Measurements from ENCODE around the gene BROX.
"Not testable (repeated sequence)": the region's sequence is repeated elsewhere in the genome, so short reads cannot be mapped to it uniquely, and the experiment has no call there.

The BROX gene

GRCh38 chr1:222734740-222735139 is 22.4 kb downstream of the BROX start:
- no peak overlapping the region for H3K27ac ChIP-seq
- TF ChIP-seq CTCF (conservative IDR thresholded peaks at IDR 0.05): no peak
- TF ChIP-seq ZFX (IDR thresholded peaks at IDR 0.05): no peak

- TF ChIP-seq CTCF (conservative IDR thresholded peaks at IDR 0.05) (no peak), ZFX (IDR thresholded peaks at IDR 0.05) (no peak)
- H3K27ac ChIP-seq: peak overlapping the region; percentile 67
These were observed 24.1 kb downstream of the BROX start for GRCh38 chr1:222736470-222736869.

GRCh38 chr1:222736972-222737371 is 24.6 kb downstream of the BROX start, which contains the start of gene FAM177B:
FAM177B (plus strand) TSS chr1:222737202; CDS start chr1:222746546, 9,344 bp downstream.
- H3K27ac ChIP-seq: peak within 1 kb of the TSS; percentile 70
- no peak for TF ChIP-seq ZFX (IDR thresholded peaks at IDR 0.05)

DNA sequence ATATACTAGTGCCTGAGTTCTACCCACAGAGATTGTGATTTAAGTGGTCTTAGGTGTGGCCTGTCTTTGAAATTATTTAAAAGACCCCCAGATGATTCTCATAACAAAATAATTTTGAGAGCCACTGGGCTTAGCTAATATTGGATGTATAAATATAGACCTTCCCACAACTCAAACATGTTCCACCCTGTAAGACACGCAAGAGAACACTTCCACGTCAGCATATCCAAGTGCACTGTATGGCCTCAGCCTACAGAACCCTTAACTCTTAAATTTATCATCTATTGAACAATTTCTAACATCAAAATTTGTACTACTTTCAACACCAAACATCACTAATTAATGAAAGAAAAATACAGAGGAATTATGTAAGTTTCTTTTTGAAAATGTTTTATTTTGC is 27.1 kb downstream of the BROX start:
- no peak overlapping the region for H3K27ac ChIP-seq
- TF ChIP-seq ZFX (IDR thresholded peaks at IDR 0.05) (no peak), CTCF (conservative IDR thresholded peaks at IDR 0.05) (no peak)

DNA sequence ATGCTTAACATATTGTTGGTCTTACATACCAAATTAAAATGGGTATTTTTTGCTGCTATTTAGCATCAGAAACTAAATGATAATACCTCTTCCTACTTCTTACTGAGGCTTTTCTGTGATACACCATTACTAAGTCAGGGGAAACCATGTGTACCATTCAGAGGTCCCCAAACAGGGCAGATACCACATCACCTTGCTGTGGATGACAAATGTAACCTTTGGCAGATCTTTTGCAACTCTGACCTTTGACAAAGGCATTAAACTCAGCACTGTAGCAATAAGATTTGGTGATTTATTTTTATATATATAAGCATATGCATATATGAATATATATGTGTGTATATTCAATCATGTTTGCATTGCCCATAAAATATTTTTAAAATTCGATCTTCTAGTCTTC is 27.6 kb downstream of the BROX start:
- no peak overlapping the region for H3K27ac ChIP-seq
- TF ChIP-seq CTCF (conservative IDR thresholded peaks at IDR 0.05) (no peak), ZFX (IDR thresholded peaks at IDR 0.05) (no peak)

DNA sequence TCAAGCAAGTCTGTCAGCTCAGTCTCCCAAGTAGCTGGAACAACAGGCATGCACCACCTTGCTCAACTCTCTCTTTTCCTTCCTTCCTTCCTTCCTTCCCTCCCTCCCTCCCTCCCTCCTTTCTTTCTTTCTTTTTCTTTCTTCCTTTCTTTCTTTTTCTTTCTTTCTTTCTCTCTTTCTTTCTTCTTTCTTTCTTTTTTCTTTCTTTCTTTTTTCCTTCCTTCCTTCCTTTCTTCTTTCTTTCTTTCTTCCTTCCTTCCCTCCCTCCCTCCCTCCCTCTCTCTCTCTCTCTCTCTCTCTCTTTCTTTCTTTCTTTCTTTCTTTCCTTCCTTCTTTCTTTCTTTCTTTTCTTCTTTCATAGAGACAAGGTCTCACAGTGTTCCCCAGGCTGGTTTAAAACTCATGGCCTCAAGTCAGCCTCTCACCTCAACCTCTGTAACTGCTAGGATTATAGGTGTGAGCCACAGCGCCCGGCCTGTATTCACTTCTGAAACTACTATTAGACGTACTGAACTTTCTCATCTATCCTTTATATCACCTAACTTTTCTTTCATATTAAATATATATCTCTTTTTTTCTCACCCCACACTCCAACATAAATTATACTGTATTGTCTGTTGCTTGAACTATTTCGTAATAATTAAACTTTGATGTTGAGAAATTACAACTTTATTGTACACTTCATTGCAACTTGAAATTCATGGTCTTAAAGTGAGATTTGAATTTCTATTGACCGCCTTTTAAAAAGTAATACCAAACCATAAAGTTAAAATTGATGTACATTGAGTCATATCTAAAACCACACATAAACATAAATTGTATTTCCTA is 29.5 kb downstream of the BROX start:
- H3K27ac ChIP-seq: not testable (repeated sequence)

GRCh38 chr1:222749927-222750326 is 37.6 kb downstream of the BROX start:
- no peak for TF ChIP-seq CTCF (conservative IDR thresholded peaks at IDR 0.05)
- no peak for TF ChIP-seq ZFX (IDR thresholded peaks at IDR 0.05)
- H3K27ac ChIP-seq: no peak overlapping the region

DNA sequence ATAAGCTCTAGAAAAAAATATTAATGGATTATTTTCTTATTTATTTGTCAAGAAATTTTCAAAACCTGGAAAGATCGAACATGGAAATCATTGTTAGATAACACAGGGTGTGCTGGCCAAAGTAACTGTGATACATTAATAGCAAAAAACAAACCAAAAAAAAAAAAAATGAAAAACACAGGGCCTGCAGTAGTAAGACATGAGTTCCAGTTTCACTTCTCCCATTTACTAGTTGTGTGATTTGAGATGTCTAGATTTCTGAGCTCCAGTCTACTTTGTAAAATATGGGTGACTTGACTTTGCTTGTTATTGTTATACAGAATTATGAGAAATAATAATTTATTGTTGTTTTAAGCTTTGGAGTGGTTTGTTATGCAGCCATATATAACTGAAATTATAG is 38.3 kb downstream of the BROX start:
- TF ChIP-seq CTCF (conservative IDR thresholded peaks at IDR 0.05) (no peak), ZFX (IDR thresholded peaks at IDR 0.05) (no peak)

More for the DNA sequence above, 38.3 kb downstream of the BROX start:
- H3K27ac ChIP-seq: no peak overlapping the region
